ENCODE results near the gene SYT17.
A peak's percentile ranks its signal among the peaks of the same experiment; 100 is the strongest.

Gene SYT17

DNA sequence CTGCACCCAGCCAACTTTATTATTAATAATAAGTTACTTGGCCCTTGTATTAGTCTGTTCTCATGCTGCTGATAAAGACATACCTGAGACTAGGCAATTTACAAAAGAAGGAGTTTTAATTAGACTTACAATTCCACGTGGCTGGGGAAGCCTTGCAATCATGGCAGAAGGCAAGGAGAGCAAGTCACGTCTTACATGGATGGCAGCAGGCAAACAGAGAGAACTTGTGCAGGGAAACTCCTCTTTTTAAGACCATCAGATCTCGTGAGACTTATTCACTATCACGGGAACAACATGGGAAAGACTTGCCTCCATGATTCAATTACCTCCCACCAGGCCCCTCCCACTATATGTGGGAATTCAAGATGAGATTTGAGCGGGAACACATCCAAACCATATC lies 47.7 kb downstream of the SYT17 start:
- no peak for DNase-seq (ENCODE audit: low spot score)
- no peak for FAIRE-seq

DNA sequence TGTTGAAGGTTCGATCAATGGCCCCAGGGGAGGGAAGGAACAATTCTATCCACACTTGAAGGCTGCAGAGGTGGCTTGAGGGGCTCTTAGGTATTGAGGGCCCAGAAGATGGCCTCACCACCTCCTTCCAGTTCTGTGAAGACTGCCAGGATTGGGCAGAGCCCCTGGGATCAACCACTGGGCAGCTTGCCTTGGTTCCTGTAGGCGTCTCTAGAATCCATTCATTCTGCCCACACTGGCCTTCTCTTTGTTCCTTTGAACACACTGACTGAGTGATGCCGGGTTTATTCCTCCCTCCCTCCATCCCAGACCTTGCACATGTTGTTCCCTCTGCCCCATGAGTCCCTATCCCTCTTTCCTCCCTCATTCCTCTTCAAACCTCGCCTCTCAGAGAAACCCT lies 50.5 kb downstream of the SYT17 start:
- no peak for FAIRE-seq
- no peak for DNase-seq (ENCODE audit: low spot score)

GRCh38 chr16:19219836-19220235 lies 51.8 kb downstream of the SYT17 start:
- FAIRE-seq: no peak
- DNase-seq (ENCODE audit: low spot score): peak; percentile 19

DNA sequence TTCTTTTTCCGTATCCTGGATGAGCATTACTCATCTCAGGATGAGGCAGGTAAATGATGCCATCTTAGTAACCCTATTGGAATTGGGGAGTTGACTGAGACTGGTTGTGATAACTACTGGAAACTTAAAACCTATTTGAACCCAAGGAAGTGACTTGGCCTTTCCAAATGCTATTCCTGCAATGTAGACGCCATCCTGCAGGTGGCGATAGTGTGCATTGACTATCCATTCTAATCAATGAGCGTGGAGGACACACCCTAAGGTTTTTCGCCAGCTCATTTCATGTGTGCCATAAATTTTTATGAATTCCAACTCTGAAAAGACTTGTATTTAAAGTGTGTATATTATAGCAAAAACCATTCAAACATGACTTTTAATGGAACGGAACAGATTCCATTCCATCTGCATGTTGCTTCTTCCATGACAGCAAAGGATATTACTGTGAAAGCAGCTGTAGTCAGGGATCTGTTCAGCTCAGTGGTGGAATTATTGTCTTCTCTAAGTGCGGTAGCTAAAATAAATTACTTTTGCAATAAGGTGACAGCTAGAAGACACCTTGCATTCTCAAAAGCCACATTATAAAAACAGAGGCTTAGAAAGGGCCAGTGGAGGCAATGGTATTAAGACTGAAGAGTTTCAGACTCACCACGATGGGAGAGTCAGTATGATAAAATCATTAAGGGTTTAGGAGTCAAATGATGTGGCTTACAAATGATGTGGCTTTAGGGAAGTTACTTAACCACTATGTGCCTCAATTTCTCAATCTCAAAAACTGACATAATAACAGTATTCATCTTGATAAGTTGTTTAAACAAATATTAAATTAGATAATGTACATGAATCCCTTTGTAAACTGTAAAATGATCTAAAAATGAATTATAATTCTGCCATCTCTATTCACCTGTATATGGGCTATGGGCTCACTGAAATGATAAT lies 55.5 kb downstream of the SYT17 start:
- DNase-seq (ENCODE audit: low spot score) (no peak), FAIRE-seq (no peak)

DNA sequence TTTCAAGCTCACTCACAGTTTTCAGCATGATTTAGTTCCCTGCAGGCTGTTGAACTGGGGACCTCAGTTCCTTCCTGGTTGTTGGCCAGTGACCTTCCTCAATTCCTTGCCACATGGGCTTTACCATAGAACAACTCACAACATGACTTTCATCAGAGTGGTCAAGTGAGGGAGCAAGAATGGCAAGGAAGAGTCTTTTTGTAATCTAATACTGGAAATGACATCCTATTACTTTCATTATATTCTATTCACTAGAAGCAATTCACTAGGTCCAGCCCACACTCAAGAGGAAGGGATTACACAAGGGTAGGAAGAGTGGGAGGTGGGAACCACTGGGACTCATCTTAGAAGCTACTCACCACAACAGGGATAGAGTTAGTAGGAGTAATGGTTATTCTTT lies 57.6 kb downstream of the SYT17 start:
- no peak for FAIRE-seq

DNA sequence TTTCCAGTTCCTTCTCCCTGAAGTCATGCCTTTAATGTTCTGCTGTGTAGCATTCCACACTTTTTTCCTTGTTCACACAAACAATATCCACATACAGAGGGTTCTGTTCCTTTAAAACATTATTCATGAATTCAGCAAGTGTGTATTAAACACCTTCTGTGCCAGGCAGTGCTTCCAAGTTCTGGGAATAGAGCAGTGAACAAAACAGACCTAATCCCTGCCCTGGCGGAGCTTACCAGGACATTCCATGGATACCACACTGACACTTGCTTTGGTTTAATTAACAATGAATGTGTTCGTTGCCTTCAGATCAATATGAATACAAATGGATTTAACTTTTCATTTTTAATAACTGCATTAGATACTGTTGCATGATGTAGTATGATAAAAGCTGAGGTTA lies 59.6 kb downstream of the SYT17 start:
- no peak for FAIRE-seq
- DNase-seq (ENCODE audit: low spot score): no peak

More for the DNA sequence above, 57.6 kb downstream of the SYT17 start:
- DNase-seq (ENCODE audit: low spot score): no peak

GRCh38 chr16:19228052-19228451 lies 60.0 kb downstream of the SYT17 start:
- DNase-seq (ENCODE audit: low spot score): no peak
- FAIRE-seq: no peak

DNA sequence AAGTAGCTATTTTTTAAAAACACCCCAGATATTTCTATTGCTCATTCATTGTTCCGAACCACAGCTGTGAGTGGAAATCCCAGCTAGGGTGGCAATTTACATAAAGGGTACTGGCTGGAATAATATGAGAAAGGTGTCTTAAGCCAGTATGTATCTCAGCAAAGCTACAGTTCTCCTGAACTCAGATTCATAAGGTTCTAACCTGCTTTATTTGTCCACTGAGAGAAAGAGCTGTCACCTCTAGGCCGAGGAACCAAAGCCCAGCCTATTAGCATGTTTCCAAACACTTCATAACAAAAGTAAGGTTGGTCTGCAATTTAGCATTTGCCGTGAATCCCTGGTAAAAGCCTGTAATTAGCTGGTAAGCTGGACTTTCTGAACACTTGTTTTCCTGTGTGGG lies 60.5 kb downstream of the SYT17 start:
- DNase-seq (ENCODE audit: low spot score): no peak
- FAIRE-seq: no peak

- FAIRE-seq: no peak
Measured at GRCh38 chr16:19230575-19230974, 62.5 kb downstream of the SYT17 start.

GRCh38 chr16:19231881-19232280 lies 63.8 kb downstream of the SYT17 start:
- DNase-seq (ENCODE audit: low spot score): no peak
- FAIRE-seq: no peak

More at GRCh38 chr16:19230575-19230974, 62.5 kb downstream of the SYT17 start:
- DNase-seq (ENCODE audit: low spot score): no peak

GRCh38 chr16:19232988-19233387 lies 64.9 kb downstream of the SYT17 start:
- FAIRE-seq: no peak
- DNase-seq (ENCODE audit: low spot score): no peak

- no peak for DNase-seq (ENCODE audit: low spot score)
Measured at GRCh38 chr16:19235478-19235877, 67.4 kb downstream of the SYT17 start.

GRCh38 chr16:19235886-19236285 lies 67.8 kb downstream of the SYT17 start:
- no peak for FAIRE-seq

More at GRCh38 chr16:19235478-19235877, 67.4 kb downstream of the SYT17 start:
- no peak for FAIRE-seq

DNA sequence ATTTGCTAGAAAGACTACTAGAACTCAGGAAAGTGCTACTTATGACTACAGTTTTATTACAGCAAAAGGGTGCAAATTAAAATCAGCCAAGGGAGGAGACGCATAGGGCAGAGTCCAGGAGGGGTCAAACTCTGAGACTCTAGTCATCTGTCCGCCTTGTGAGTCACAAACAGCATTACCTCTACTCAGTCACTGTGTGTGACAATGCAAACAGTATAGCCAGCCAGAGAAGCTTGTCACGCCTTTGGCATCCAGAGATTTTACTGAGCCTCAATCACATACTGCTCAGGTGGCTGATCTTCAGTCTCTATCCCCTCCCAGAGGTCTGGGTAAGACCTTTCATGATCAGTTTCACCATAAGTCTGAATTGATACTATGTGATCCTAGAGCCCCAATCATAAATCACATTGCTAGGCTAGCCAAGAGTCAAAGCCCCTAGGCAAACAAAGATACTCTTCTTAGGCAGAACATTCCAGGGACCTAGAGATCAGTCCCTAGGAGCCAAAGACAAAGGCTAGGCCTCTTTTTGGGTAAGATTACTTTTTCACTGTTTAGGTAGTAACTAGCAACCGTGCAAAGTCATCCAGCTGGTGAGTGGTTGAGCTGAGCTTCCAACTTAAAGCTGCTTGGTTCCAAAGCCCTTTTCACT lies 68.6 kb downstream of the SYT17 start:
- DNase-seq (ENCODE audit: low spot score) (peak; percentile 90), FAIRE-seq (peak; percentile 89)

More at GRCh38 chr16:19235886-19236285, 67.8 kb downstream of the SYT17 start:
- peak; percentile 65 for DNase-seq (ENCODE audit: low spot score)

DNA sequence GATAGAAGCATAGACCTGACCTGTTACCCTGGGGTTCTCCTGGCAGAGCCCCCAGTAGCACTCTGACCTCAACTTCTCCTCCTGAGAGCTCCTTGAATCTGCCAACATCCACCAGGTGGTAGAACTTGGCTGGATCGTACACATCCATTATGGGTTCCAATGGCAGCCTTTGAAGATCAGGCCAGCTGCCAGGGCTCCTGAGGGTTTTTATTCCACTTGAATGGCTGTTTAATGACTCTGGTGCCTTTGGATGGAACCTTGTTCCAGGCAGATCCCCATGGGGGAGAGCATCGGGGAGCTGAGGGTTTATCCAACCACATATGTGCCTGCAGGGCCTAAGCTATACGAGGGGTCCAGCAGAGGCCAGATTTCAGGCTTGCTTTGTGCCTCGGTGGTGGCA lies 70.4 kb downstream of the SYT17 start:
- FAIRE-seq (no peak), DNase-seq (ENCODE audit: low spot score) (no peak)

DNA sequence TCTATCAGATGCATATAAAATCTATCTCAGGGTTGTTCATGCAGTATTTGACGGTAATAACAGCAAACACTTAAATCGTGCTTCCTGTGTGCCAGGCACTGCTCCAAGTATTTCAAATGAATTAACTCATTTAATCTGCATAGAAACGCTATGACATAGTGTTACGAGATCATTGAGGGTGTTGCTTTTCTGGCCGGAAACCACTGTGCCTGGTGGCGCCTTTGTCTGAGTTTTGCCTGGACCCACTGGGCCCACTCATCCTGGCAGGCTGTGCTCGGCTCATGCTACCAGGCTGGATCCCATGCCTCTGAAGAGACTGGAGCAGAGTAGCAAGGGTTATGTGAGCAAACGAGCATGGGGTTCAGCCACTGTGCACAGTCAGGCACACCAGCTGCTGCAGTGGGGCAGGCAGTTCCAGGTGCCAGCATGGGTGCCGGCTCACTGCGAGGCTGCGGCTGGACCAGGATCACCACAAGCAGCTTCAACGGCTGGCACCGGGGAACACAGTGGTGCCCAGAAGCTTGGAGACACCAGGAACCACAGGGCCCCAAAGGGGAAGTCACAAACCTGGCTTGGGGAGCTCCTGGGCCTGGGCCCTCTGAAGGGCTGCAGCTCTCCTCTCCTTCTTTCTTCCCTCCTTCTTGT lies 71.6 kb downstream of the SYT17 start:
- DNase-seq (ENCODE audit: low spot score): no peak
- no peak for FAIRE-seq

DNA sequence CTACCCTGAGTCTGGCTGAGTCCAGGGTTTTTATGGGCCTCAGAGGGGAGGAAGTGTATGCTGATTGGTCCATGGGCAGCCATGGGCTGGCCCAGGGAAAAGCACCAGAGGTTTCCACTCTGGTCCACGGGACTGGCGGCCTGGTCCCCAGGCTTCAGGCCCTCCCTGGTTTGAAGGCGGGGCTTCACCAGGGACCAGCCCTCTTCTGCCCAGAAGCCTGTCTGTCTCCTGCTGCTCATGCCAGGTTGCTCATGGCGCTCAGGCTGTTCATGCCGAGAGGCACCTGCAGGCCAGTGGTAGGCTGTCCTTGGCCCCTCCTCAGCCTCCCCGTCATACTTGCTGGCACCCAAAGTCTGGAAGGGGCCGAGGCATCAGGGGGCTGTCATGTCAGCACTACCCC lies 72.5 kb downstream of the SYT17 start:
- FAIRE-seq: no peak
- no peak for DNase-seq (ENCODE audit: low spot score)

DNA sequence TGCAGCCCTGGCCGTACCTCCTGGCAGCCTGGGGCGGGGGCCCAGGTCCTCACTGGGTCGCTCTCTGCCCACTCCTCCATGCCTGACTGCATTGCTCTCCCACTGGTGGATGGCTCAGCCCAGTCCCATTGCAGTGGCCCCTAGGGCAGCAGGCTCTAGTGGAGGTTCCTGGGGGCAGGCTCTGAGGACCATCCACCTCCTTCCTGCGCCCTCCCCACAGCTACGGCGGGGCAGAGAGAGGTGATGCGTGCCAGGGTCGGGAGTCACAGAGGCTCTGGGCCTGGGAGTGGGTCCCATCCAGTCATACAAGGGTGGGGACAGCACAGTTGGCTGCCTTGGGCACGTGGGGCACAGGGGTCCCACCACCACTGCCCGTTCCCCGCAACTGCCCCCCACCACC lies 73.5 kb downstream of the SYT17 start:
- no peak for FAIRE-seq
- no peak for DNase-seq (ENCODE audit: low spot score)

GRCh38 chr16:19242186-19242585 lies 74.1 kb downstream of the SYT17 start:
- FAIRE-seq: no peak
- DNase-seq (ENCODE audit: low spot score): no peak

DNA sequence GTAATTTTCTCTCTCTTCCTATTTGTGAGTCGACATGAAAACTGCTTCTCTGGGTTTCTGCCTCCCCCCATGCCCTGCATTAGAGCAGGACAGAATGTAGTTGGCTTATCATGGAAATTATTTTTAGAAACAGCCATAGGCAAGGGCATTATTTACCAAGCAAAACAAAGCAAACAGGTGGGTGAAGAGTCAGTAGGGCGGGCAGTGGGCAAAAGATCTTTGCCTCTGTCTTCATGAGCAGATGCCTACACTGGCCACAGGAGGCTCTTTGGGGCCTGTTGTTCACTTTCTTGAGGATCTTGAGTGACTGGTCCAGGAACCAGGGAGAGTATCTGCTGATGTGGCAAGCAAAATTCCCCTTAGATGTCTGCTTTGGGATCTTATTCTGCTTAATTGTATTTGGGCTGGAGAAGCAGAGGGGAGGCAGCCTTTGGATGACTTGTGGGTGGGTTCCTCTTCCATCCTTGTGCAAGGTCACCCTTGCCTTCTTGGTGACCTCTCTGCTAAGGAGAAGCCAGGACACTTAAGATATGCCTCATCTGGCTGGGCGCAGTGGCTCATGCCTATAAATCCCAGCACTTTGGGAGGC lies 75.0 kb downstream of the SYT17 start:
- DNase-seq (ENCODE audit: low spot score): no peak
- FAIRE-seq: no peak

DNA sequence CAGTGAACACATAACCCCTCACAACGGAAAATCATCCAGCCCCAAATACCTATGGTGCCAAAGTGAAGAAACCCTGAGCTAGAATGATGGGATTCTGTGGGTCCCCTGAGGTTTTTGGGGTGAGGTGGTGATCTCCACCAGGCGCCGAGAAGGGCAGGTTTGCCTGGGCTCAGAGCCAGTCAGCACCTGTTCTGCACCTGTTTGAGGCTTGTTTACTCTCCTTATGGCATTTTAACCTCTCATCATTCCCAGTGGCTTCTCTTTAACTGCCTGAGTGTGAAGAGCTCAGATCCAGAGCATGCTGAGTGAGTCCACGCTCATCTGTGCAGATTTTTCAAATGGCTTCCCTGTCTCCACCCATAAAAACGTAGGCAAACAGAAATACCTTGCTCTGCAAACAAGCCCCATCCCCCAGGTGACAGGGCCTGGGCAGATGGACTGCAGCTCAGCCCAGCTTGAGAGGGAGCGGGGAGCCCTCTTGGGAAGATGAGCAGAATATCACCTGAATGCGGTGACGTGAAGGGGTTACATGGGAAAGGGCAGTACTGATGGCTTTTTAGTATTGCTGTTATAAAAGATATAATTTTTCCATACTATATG lies 77.4 kb downstream of the SYT17 start:
- FAIRE-seq: no peak
- DNase-seq (ENCODE audit: low spot score): no peak

Measured in RCC 7860 (cell line).